Ishikawa (cell line): ENCODE results near the gene GALM.

Experiments
- CEBPB ChIP-seq: IDR thresholded peaks from 2 replicates; pipeline ENCODE4 v1.6.1; 2012
- CREB1 ChIP-seq: IDR thresholded peaks from 2 replicates; pipeline ENCODE4 v1.6.1; 2012; ENCODE audit warnings: low read depth
- EGR1 ChIP-seq: IDR thresholded peaks from 2 replicates; pipeline ENCODE4 v1.6.1; 2012
- EP300 ChIP-seq: IDR thresholded peaks from 2 replicates; pipeline ENCODE4 v1.6.1; 2012; ENCODE audit warnings: borderline replicate concordance
- FOXM1 ChIP-seq: IDR thresholded peaks from 2 replicates; pipeline ENCODE4 v1.6.1; 2012; ENCODE audit warnings: low read depth, borderline replicate concordance
- NFIC ChIP-seq: IDR thresholded peaks from 2 replicates; pipeline ENCODE4 v1.6.1; 2012
- RAD21 ChIP-seq: IDR thresholded peaks from 2 replicates; pipeline ENCODE4 v1.6.1; 2012; ENCODE audit warnings: low read depth
- TAF1 ChIP-seq: IDR thresholded peaks from 2 replicates; pipeline ENCODE4 v1.6.1; 2012; ENCODE audit warnings: low read depth, mild to moderate bottlenecking
- TCF12 ChIP-seq: IDR thresholded peaks from 2 replicates; pipeline ENCODE4 v1.6.1; 2012; ENCODE audit warnings: low read depth
- TEAD4 ChIP-seq: IDR thresholded peaks from 2 replicates; pipeline ENCODE4 v1.6.1; 2012
- YY1 ChIP-seq: IDR thresholded peaks from 2 replicates; pipeline ENCODE4 v1.6.1; 2012; ENCODE audit warnings: low read depth
- ZBTB7A ChIP-seq: IDR thresholded peaks from 2 replicates; pipeline ENCODE4 v1.6.1; 2012; ENCODE audit warnings: low read depth
- TF ChIP-seq, protein P1 (sequence below): IDR thresholded peaks from 2 replicates; pipeline ENCODE4 v1.6.1; 2012
- TF ChIP-seq, protein P2 (sequence below): IDR thresholded peaks from 2 replicates; pipeline ENCODE4 v1.6.1; 2012; ENCODE audit warnings: low read depth, mild to moderate bottlenecking
- TF ChIP-seq, protein P3 (sequence below): IDR thresholded peaks from 2 replicates; pipeline ENCODE4 v1.6.1; 2012

Gene GALM

DNA sequence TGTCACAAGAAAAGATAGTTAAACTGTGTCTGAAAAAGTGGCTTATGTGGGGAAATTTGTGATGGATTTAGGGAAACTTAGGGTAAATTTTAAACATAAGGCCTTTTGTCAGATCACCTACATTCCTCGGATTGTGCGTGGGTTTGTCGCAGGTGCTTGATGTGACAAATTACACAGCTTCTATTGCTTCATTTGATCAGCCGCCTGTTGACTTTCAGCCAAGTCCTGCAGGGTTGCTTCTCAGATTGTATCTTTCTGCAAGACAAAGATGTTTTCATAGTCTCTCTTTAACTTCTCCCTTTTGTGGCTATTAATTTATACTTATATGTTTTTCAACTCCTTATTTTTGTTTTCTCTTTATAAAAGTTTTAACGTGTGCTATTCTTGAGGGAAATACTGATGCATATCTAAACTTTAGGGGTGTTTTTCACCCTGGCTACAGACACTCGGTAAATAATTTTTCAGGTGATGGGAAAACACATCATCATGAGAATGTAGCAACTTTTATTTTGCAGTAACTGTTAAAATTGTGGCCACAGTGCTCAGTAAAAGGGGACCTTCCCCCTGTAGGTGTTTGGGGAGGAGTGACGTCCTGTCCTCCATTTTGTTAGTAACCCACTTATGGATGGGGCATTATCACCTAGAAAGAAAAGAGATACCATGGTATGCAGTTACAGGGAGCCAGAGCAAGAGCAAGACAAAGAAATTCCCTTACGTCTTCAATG lies 31.4 kb downstream of the GALM start:
- TF ChIP-seq ZBTB7A = no peak
- TF ChIP-seq EGR1 = no peak
- no peak for TF ChIP-seq YY1
- no peak for TF ChIP-seq TEAD4
- TF ChIP-seq, protein P1, sequence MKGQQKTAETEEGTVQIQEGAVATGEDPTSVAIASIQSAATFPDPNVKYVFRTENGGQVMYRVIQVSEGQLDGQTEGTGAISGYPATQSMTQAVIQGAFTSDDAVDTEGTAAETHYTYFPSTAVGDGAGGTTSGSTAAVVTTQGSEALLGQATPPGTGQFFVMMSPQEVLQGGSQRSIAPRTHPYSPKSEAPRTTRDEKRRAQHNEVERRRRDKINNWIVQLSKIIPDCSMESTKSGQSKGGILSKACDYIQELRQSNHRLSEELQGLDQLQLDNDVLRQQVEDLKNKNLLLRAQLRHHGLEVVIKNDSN = no peak
- TF ChIP-seq RAD21 = no peak
- TF ChIP-seq, protein P2, sequence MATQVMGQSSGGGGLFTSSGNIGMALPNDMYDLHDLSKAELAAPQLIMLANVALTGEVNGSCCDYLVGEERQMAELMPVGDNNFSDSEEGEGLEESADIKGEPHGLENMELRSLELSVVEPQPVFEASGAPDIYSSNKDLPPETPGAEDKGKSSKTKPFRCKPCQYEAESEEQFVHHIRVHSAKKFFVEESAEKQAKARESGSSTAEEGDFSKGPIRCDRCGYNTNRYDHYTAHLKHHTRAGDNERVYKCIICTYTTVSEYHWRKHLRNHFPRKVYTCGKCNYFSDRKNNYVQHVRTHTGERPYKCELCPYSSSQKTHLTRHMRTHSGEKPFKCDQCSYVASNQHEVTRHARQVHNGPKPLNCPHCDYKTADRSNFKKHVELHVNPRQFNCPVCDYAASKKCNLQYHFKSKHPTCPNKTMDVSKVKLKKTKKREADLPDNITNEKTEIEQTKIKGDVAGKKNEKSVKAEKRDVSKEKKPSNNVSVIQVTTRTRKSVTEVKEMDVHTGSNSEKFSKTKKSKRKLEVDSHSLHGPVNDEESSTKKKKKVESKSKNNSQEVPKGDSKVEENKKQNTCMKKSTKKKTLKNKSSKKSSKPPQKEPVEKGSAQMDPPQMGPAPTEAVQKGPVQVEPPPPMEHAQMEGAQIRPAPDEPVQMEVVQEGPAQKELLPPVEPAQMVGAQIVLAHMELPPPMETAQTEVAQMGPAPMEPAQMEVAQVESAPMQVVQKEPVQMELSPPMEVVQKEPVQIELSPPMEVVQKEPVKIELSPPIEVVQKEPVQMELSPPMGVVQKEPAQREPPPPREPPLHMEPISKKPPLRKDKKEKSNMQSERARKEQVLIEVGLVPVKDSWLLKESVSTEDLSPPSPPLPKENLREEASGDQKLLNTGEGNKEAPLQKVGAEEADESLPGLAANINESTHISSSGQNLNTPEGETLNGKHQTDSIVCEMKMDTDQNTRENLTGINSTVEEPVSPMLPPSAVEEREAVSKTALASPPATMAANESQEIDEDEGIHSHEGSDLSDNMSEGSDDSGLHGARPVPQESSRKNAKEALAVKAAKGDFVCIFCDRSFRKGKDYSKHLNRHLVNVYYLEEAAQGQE = no peak
- TF ChIP-seq, protein P3, sequence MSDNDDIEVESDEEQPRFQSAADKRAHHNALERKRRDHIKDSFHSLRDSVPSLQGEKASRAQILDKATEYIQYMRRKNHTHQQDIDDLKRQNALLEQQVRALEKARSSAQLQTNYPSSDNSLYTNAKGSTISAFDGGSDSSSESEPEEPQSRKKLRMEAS = no peak
- no peak for TF ChIP-seq EP300
- TF ChIP-seq NFIC = no peak
- no peak for TF ChIP-seq FOXM1
- TF ChIP-seq CREB1 = no peak
- no peak for TF ChIP-seq TAF1
- TF ChIP-seq TCF12 = no peak
- no peak for TF ChIP-seq CEBPB

DNA sequence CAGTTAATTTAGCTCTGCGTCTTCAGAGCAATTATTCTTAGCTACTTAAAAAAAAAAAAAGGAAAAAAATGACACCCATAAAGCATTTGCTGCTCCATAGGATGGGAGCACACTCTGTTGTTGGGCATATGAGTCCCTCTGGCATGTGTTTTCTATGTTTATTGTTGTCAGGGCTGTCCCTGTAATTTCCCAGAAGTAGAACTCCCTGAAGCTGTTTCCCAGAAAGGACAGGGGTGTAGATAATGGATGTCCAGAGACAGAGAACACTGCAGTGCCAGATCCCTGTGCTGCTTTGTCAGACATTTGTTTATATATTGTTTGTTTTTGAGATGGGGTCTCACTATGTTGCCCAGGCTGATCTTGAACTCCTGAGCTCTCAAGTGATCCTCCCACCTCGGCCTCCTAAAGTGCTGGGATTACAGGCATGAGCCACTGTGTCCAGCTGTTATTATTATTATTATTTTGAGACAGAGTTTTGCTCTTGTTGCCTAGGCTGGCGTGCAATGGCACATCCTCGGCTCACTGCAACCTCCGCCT lies 32.6 kb downstream of the GALM start:
- no peak for TF ChIP-seq TCF12
- no peak for TF ChIP-seq YY1
- no peak for TF ChIP-seq TEAD4
- TF ChIP-seq FOXM1 = no peak
- TF ChIP-seq RAD21 = no peak
- no peak for TF ChIP-seq NFIC
- TF ChIP-seq, protein P3 = no peak
- TF ChIP-seq, protein P1 = no peak
- TF ChIP-seq CEBPB = no peak

DNA sequence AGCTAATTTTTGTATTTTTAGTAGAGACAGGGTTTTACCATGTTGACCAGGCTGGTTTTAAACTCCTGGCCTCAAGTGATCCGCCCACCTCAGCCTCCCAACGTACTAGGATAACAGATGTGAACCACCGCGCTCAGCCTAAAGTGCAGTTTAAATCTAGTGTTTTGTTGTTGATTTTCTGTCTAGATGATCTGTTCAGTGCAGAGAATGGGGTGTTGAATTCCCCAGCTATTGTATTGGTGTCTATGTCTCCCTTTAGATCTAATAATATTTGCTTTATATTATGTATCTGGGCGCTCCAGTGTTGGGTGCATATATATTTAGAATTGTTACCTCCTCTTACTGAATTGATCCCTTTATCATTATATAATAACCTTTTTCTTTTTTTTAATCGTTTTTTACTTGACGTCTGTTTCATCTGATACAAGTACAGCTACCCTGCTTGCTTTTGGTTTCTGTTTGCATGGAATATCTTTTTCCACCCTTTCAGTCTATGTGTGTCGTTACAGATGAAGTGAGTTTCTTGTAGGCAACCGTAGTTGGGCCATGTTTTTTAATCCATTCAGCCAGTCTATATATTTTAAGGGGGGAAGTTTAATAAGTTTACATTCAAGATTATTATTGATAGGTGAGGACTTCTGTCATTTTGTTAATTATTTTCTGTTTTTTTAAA lies 34.3 kb downstream of the GALM start:
- TF ChIP-seq NFIC (no peak), TCF12 (no peak), TEAD4 (no peak), TAF1 (no peak), EGR1 (no peak), FOXM1 (no peak), RAD21 (no peak)

DNA sequence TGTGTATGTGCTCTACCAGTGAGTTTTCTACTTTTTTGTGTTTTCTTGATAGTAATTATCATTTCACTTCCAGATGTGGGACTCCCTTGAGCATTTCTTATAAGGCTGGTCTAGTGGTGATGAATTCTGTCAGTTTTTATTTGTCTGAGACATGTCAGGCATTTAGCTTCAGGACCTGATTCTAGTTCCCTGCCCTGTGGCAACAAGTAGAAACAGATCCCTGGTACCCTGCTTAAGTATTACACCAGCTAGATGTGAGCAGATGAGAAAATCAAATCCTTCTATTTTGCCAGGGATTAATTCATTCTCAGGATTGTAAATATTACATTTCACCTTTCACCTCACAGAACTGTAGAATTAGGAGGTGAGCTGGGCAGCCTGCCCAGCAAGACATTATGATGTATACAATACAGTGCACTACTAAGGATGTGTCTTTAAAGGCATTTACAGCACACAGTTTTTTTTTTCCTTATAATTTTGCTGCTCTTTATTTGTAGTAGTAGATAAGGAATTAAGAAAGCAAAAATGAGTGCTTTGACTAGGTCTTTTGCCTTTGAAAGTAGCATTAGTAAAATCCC lies 35.1 kb downstream of the GALM start:
- TF ChIP-seq CREB1 (no peak), TCF12 (no peak), CEBPB (no peak), RAD21 (no peak), NFIC (no peak), TAF1 (no peak), ZBTB7A (no peak), FOXM1 (no peak), TEAD4 (no peak), EP300 (no peak)
- TF ChIP-seq, protein P1 = no peak
- TF ChIP-seq, protein P3 = no peak

DNA sequence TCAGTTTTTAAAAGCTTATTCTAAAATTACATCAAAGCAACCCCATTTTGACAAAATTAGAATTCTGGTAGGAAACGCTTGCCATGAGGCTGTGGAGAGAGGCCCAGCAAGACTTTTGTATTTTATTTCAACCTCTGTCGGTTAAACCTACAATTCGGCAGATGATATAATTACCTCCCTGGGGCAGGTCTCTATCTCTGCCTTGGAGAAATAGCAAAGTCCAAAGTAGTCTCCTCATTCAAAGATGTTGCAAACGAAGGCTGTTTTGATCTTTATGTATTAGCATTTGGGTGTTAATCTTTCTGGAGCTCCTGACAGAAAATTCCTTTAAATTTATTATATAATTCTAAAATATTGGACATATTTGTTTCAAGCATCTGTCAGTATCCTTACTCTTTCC lies 35.6 kb downstream of the GALM start:
- TF ChIP-seq, protein P1 = no peak
- TF ChIP-seq EGR1 (no peak), CREB1 (no peak), CEBPB (no peak), NFIC (no peak), ZBTB7A (no peak)
- TF ChIP-seq, protein P3 = no peak

DNA sequence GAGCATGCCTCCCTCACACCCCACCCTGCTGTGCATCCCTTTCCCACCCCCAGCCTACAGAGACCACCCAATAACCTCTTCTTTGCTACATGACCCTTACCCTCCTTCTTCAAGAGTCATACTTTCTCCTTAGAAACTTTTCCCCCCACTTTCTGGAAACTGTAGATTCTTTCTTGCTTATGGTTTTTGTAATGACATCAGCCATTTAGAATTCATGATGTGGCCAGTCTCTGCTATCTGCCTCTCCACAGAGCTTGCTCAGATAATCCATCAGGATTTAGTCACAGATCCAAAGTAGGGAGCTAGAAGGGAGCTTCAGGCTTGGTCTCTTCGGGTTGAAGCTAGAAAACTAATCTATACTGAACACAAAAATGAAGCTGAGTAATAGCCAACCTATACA lies 36.5 kb downstream of the GALM start:
- TF ChIP-seq, protein P2 = no peak
- no peak for TF ChIP-seq RAD21
- no peak for TF ChIP-seq YY1
- TF ChIP-seq TEAD4 = no peak
- no peak for TF ChIP-seq EGR1
- no peak for TF ChIP-seq EP300
- TF ChIP-seq CEBPB = no peak
- TF ChIP-seq NFIC = no peak
- TF ChIP-seq, protein P3 = no peak
